Stimulated activated CD4-positive, alpha-beta T cell treated with anti-CD3 and anti-CD28 coated beads, Interleukin-12 subunit alpha, Interleukin-12 subunit beta, amount 100 ng/mL, for 24 hours (primary cell): ENCODE results near the gene DHRSX.
"Not testable (repeated sequence)": the region's sequence is repeated elsewhere in the genome, so short reads cannot be mapped to it uniquely, and the experiment has no call there.

Source experiments
- DNase-seq, 2 experiments: peaks; one replicate each; pipeline ENCODE4 v3.0.0-alpha.2; 2020; ENCODE audit warnings: low read depth in 2 of 2

The DHRSX gene

GRCh38 chrX:2474963-2475726 is 25.6 kb downstream of the DHRSX start:
- no peak for DNase-seq

GRCh38 chrX:2474280-2474962 is 26.4 kb downstream of the DHRSX start:
- no peak for DNase-seq

GRCh38 chrX:2473064-2473463 is 27.7 kb downstream of the DHRSX start:
- not testable (repeated sequence) for DNase-seq

- no peak for DNase-seq
Observed at GRCh38 chrX:2471641-2472040, 29.1 kb downstream of the DHRSX start.

- DNase-seq, result not testable (repeated sequence)
Observed at GRCh38 chrX:2471126-2471525, 29.6 kb downstream of the DHRSX start.

- not testable (repeated sequence) for DNase-seq
Observed at GRCh38 chrX:2469852-2470251, 30.9 kb downstream of the DHRSX start.

- DNase-seq, result no peak
Observed at GRCh38 chrX:2469196-2469685, 31.5 kb downstream of the DHRSX start.

- DNase-seq, result no peak
Observed at GRCh38 chrX:2468261-2469195, 32.2 kb downstream of the DHRSX start.

- no peak for DNase-seq
Observed at GRCh38 chrX:2466876-2467656, 33.7 kb downstream of the DHRSX start.

- DNase-seq, result no peak
Observed at GRCh38 chrX:2464677-2465166, 36.1 kb downstream of the DHRSX start.

- no peak for DNase-seq
Observed at GRCh38 chrX:2463973-2464676, 36.7 kb downstream of the DHRSX start.

- DNase-seq, result not testable (repeated sequence)
Observed at GRCh38 chrX:2463481-2463880, 37.3 kb downstream of the DHRSX start.

GRCh38 chrX:2462780-2463179 is 38.0 kb downstream of the DHRSX start:
- no peak for DNase-seq

- DNase-seq, result no peak
Observed at GRCh38 chrX:2462074-2462473, 38.7 kb downstream of the DHRSX start.

GRCh38 chrX:2461711-2462016 is 39.1 kb downstream of the DHRSX start:
- no peak for DNase-seq

- DNase-seq, result not testable (repeated sequence)
Observed at GRCh38 chrX:2460821-2461710, 39.7 kb downstream of the DHRSX start.

- DNase-seq, result not testable (repeated sequence)
Observed at GRCh38 chrX:2460048-2460447, 40.7 kb downstream of the DHRSX start.

GRCh38 chrX:2458309-2458708 is 42.5 kb downstream of the DHRSX start:
- no peak for DNase-seq

- no peak for DNase-seq
Observed at GRCh38 chrX:2457289-2458133, 43.3 kb downstream of the DHRSX start.
